Measurements from ENCODE around the gene ATOSB. TPM values are rescaled to one million over a fixed set of nuclear protein-coding genes. Genes with fewer than 3 reads are reported as not detected.

ATOSB gene
- 20.3 TPM for total RNA-seq
- long read RNA-seq, full-length matches to known transcripts, result 4 of 42 reads
- long read RNA-seq, partial matches to known transcripts, result 20 of 42 reads
- long read RNA-seq, other reads (novel, unspliced or antisense), result 18 of 42 reads

GRCh38 chr9:35115680-35116538, at the start of gene ATOSB:
TSS of gene ATOSB (minus strand) at chr9:35115862. CDS start at chr9:35108274, 7,588 bp downstream.
- no peaks in the 10 kb centered on the region for H3K27me3 ChIP-seq
- no peaks in the 10 kb centered on the region for H3K36me3 ChIP-seq
- DNase-seq (peak; percentile 99), ATAC-seq (peak; percentile 72)
- no peak for TF ChIP-seq CTCF (IDR thresholded peaks at IDR 0.05)
- peak within 1 kb of the TSS; percentile 71 for H3K4me3 ChIP-seq
- no peaks in the 10 kb centered on the region for H3K9me3 ChIP-seq
- H3K27ac ChIP-seq, result peak within 1 kb of the TSS; percentile 89
- peaks cover 45% of the 10 kb centered on the region for H3K4me1 ChIP-seq
- intact Hi-C loops (cut with DNase I), result loop anchor here (5.0 kb wide), 1 partner anchor 141 kb away; no protein-coding TSS in a partner anchor

- Histone ChIP-seq H3K27me3 (no peaks in the 10 kb centered on the region), H3K4me3 (no peak overlapping the region), H3K27ac (no peak overlapping the region), H3K4me1 (peaks cover 5% of the 10 kb centered on the region), H3K36me3 (no peaks in the 10 kb centered on the region), H3K9me3 (no peaks in the 10 kb centered on the region)
- ATAC-seq, result no peak
- no peak for TF ChIP-seq CTCF (IDR thresholded peaks at IDR 0.05)
- intact Hi-C loops (cut with DNase I), result no loop called here
- no peak for DNase-seq
These were observed 49.0 kb upstream of the ATOSB start for GRCh38 chr9:35164711-35165110.

GRCh38 chr9:35163413-35163812, 47.8 kb upstream of the ATOSB start:
- no peak for TF ChIP-seq CTCF (IDR thresholded peaks at IDR 0.05)
- DNase-seq (no peak), ATAC-seq (no peak)
- Histone ChIP-seq H3K27ac (no peak overlapping the region), H3K4me3 (peak overlapping the region; percentile 84), H3K9me3 (no peaks in the 10 kb centered on the region), H3K27me3 (no peaks in the 10 kb centered on the region), H3K36me3 (no peaks in the 10 kb centered on the region), H3K4me1 (peaks cover 5% of the 10 kb centered on the region)
- intact Hi-C loops (cut with DNase I), result no loop called here

GRCh38 chr9:35162605-35163315, 47.1 kb upstream of the ATOSB start:
- no peaks in the 10 kb centered on the region for H3K36me3 ChIP-seq
- TF ChIP-seq CTCF (IDR thresholded peaks at IDR 0.05), result no peak
- peaks cover 5% of the 10 kb centered on the region for H3K4me1 ChIP-seq
- no peaks in the 10 kb centered on the region for H3K27me3 ChIP-seq
- intact Hi-C loops (cut with DNase I), result no loop called here
- DNase-seq (no peak), ATAC-seq (no peak)
- H3K27ac ChIP-seq, result peak overlapping the region; percentile 92
- peak overlapping the region; percentile 84 for H3K4me3 ChIP-seq
- H3K9me3 ChIP-seq, result no peaks in the 10 kb centered on the region

- intact Hi-C loops (cut with DNase I), result no loop called here
- peak; percentile 97 for DNase-seq
These were observed 46.3 kb upstream of the ATOSB start, which contains the start of gene UNC13B for GRCh38 chr9:35161713-35162604. TSS of gene UNC13B (plus strand) at chr9:35162009. CDS start at chr9:35162284, 275 bp downstream.

More at GRCh38 chr9:35161713-35162604, 46.3 kb upstream of the ATOSB start, which contains the start of gene UNC13B:
- ATAC-seq, result peak; percentile 100
- Histone ChIP-seq H3K27ac (peak within 1 kb of the TSS; percentile 92), H3K9me3 (no peaks in the 10 kb centered on the region), H3K27me3 (no peaks in the 10 kb centered on the region), H3K4me3 (peak within 1 kb of the TSS; percentile 84), H3K4me1 (peaks cover 5% of the 10 kb centered on the region), H3K36me3 (no peaks in the 10 kb centered on the region)
- TF ChIP-seq CTCF (IDR thresholded peaks at IDR 0.05), result peak; percentile 44

Data from upper lobe of right lung (tissue), 1 donor.